T-helper 2 cell treated with Interferon-gamma antibody and Interleukin-4, amounts not matched to agents 100 ng/mL and 5 ng/mL, for 36 hours (primary cell): ENCODE measurements around the gene NUP214. TPM values are rescaled to one million over a fixed set of nuclear protein-coding genes. Genes with fewer than 3 reads are reported as not detected.
"Not testable (repeated sequence)": the region's sequence is repeated elsewhere in the genome, so short reads cannot be mapped to it uniquely, and the experiment has no call there.

ENCODE experiments used
- intact Hi-C: fragments of 100-400 bp; cut with micrococcal nuclease; formaldehyde crosslinking; loops from one replicate; pipeline ENCODE4 v1.15.1; 2023
- total RNA-seq: library from RNA; stranded (reverse); gene quantifications from 2 replicates; pipeline ENCODE4 v1.2.3, GENCODE V29; 2022

The NUP214 gene
- total RNA-seq, 1 donor from 2014 or later = 80.3 TPM

DNA sequence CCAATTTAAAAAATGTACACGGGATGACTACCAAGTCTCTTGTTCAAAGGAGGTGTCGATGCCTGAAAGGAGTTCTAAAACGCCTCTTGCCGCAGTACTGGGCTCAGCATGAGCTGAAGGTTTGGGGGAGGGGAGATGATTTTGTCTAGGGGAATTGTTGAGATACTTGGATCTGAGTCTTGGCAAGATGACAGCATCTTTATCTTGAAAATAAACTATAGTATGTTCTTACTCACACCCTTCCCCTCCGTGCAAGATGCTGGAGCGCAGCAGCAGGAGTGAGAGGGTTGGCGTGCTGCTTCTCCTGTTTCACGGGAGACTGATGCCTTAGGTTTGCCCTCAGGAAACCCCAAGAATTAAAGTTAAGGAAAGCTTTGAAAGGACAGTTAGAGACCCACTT lies 103.6 kb downstream of the NUP214 start:
- intact Hi-C loops = no loop called here

DNA sequence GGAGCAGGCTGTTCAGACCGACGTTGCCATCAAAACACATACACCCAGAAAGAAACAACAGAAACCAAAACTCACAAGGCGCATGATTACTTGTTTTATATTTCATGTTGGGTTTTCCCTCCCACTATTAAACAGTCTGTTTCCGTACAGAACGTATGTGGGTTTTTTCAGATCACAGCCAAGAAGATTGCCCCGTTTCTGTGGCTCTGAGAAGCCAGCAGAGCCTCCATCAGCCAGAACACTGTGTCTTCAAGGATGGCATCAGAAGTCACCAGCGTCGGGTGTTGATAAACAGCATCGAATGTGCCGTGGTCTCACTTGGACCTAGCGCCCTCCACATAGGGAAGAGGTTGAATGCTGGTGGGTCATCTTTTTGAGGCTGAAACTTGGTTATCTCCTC lies 108.2 kb downstream of the NUP214 start:
- intact Hi-C loops = no loop called here

DNA sequence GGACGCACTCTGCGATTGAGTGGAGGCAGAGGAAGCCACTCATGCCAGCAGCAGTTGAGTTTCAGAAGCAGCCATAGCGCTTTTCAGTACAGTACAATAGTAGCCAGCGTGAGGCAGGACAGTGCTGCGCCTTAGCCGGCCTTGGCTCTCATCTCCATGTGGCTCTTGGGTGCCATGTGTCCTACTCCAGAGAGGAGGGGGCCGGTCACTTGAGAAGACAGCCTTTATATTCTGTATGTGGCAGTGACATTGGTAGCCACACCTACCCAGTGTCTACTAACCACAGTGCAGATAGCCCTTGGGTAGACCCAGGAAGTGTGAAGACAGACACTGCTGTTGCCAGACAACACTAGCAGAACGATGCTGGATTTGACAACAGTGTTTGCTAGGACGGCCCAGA lies 108.6 kb downstream of the NUP214 start:
- intact Hi-C loops = no loop called here

DNA sequence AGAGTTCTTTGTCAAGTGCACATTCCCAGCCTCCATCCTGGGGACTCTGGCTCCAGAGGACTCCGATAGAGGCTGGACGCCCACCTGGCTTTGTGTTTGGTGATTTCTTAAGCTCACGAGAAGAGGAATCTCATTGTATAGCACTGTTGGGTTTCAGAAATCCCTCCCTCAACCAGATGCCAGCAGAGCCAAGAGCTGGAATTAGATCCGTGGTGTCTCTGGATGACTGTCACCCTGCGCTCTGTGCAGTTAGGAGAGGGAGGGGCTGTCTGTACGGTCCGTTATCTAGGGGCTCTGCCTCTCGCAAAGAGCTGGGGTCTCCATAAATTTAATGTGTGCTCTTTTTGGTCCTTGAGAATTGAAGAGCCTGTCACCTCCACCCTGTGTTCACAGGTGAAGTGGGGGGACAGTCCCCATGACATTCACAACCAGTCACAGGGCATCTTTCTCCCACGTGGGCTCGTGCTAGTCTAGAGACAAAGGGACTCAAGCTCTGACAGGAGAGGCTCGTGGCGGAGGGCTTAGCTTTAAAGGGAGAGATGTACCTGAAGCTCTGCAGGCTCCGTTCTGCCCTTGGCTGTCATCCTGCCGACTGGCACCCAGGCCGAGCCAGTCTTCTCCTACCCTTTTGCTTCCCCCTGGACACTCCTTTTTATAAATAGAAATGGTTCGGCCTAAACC lies 109.6 kb downstream of the NUP214 start:
- intact Hi-C loops = no loop called here

DNA sequence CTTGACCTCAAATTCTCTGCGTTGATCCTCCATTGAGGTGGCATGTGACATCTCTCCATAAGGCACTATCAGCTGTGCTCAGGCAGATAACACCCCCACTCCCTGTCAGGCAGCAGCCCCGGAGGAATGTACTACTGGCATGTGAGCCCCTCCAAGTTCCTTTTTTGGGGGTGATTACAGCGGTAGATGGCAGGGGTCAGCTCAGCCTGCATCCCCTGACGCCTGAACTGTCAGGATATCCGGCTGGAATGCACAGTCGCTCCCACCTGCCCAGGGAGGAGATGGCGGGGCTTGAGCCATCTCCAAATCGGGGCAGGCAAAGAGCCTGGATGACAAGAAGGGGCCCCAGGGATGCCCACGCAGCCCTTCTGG lies 110.1 kb downstream of the NUP214 start:
- intact Hi-C loops = no loop called here

DNA sequence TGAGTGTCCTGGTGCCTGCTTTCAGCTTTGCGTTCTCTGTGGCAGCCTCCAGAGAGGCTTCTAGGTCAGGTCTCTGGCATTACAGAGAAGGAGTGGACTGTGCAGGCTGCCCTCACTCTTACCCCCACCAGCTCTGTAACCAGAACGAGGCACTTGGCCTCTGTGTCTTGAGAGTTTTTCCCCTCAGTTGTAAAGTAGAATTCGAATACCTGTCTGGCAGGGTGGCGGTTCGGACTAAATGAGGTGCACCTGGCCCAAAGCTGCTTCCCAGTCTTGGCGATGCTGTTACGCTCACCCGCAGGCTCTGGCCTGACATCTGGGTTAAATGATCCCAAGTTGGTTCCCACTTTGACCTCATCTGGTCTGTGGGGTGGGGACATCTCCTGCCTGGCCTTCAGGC lies 110.8 kb downstream of the NUP214 start:
- intact Hi-C loops = no loop called here

DNA sequence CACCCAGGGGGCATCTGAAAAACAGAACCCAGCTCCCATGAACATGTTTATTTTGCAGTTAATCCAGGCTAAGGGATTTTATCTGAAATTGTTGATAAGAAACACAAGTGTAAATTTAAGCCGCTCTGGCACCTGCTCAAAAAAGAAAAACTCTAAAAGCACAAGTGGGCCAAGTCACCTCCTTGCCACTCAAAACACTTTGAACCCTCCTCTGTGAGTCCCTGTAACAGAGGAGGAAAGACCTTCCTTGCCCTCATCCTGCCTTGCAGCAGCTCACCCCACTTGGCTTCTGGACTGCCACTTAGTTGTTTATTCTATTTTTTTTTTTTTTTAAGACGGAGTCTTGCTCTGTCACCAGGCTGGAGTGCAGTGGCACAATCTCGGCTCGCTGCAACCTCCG lies 111.4 kb downstream of the NUP214 start:
- intact Hi-C loops = no loop called here

DNA sequence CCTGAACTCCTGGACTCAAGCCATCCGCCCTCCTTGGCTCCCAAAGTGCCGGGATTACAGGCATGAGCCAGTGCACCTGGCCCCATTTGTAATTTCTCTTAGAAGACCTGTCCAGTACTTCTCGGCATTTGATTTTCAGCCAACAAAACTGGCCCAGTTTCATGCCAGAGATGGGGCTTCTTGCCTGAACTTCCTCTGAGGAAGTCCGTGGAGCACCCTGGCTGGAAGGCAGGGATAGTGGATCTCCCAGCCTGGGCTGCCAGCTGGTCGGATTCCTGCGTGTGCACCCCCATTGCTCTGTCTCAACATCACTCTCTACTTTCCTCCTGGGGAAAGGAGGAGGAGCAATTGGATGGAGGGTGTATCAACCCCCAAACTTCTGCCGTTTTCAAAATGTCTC lies 111.9 kb downstream of the NUP214 start:
- intact Hi-C loops = no loop called here

DNA sequence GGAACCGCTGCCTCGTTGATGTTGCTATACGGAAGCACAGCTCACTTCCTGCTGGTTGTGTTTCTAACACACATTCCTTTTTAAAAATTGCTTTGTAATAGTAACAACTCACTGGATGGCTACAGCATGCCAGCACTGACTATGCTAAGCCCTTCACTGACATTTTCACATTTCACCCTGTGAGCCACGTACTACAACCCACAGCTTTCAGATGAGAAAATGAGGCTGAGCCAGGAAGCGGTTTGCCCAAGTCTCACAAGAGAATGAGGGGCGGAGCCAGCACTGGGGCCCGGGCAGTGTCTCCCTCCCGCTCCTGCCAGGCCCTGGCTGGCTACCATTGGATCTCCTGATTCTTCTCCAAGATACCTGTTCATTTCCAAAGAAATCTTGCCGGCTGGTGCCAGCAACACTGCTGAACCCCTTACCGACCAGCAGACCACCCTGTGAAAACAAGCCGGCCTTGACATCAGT lies 112.6 kb downstream of the NUP214 start:
- intact Hi-C loops = loop anchor here (1.0 kb wide), 3 partner anchors 14 to 40 kb away; no protein-coding TSS in a partner anchor

DNA sequence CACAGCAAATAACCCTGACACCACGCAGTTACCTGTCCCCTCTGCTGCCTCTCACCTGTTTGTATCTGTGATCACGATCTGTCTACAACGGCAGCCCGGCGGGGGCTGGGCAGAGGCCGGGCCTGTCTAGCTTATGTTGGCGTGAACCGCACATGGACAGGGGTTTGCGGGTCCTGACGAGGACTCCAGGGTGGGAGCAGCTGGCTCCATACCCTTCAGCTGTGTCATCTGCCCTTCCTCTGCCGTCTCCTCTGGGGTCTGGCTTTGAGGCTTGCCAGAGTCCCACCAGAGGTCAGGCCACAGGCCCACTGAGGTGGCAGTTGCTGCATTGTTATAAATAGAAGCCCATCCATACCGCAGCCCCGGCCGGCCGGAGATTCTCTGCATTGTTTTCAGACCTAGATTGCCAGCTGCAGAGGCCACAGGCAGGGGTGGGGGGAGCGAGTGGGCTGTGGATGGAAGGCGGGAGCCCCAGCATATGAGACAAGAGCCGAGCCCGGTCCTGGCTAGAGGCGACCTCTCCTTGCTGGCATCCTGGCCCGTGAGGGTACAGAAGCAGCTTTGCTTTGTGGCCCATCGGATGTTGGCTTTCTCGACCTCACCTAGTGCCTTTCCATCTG lies 113.1 kb downstream of the NUP214 start:
- intact Hi-C loops = loop anchor here (1.0 kb wide), 3 partner anchors 14 to 40 kb away; no protein-coding TSS in a partner anchor

DNA sequence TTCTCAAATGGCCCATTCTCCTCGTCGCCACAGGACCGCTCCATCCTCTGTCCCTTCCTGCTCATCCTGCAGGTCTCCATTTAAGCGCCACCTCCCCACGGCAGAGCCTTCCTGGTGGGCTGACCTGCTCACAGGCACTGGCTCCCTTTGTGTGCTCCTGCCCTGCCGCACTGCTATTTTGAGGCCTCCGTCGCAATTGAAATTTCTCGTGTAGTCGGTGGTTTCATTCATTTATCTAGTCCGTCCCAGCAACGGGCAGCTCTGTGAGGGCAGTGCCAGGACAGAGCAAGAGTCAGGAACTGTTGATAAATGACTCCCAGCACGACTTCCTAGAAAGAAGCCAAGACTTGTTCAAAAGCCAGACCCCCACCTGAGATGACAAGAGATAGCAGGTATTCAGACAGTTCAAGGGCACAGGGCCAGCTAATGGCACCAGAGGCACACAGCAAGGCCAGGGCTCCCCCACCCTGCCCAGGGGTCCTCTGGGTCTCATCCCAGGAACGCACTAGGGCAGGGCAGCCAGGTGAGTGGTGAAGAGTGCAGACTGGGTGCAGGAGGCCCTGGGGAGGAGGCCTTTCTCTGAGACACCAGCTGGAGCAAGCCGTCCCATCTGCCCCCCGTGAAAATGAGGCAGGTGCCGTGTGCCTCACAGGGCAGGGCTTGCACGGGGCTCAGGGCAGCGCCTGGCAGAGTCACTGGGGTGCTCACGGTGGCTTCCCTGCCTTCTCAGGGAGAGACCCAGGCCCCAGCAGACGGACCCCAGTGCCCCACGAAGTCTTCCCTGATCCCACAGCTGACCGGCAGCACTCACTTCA lies 114.0 kb downstream of the NUP214 start:
- intact Hi-C loops = no loop called here

DNA sequence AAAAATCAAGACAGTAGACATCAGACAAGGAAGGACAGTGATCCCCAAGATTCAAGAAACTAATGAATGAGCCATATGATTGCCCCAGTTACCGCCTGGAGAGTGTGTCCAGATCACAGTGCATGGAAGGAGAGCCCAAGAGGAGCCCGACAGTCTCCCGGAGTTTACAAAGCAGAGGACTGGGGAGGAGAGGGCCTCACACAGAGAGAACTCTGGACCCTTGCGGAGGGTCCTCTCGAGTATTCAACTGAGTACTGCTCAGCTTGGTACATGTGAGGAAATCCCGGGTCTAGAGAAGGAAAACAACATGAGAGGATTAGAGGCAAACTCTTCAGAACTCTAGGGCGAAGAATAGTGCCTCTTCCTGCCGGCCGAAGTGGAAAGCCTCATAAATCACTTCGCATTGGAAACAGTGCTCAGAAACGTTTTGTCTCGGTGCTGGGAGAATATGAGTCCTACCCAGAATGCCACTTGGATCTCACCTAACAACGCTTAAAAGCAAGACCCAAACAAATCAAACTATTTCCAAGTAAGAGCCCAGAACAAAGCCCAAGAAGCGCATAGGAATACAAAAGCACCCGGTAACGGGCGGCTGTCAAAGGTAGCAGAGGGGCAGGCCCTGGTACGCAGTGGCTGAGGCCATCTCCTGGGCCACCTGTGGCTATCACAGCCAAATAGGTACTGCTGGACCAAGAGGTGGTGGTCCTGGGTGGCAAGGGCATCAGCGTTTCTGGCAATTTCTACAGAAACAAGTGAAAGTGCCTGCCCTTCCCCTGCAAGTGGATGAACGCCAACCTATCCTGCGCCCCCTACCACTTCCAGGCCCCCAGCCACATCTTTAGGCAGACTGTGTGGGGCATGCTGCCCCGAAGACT lies 114.9 kb downstream of the NUP214 start:
- intact Hi-C loops = no loop called here

DNA sequence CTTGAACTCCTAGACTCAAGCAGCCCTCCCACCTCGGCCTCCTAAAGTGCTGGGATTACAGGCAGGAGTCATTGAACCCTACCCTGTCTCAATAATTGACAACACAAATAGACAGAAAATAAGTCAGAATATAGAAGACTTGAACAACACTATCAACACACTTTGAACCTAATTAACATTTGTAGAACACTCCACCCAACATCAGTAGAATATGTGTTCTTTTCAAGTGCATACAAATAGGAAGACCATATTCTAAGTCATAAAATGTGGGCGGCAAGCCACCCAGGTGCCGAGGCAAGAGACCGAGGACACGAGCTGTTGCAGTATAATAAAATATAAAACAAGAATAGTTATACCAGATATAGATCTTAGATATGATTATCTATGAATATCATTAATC lies 118.9 kb downstream of the NUP214 start:
- intact Hi-C loops = not testable (repeated sequence)

DNA sequence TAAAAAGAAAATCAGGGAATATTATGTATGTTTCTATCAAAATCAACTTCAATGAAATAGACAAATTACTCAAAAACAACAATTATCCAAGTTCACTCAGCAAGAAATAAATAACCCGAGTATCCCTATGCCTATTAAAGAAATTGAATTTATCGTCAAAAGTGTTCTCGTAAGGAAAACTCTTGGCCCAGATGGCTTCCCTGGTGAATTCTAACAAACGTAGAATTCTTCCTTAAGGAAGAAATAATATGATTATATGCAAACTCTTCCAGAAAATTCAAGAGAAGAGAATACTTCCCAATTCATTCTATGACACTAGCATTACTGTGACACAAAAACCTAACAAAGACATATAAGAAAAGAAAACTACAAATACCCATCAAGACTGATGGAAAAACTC lies 121.2 kb downstream of the NUP214 start:
- intact Hi-C loops = no loop called here

DNA sequence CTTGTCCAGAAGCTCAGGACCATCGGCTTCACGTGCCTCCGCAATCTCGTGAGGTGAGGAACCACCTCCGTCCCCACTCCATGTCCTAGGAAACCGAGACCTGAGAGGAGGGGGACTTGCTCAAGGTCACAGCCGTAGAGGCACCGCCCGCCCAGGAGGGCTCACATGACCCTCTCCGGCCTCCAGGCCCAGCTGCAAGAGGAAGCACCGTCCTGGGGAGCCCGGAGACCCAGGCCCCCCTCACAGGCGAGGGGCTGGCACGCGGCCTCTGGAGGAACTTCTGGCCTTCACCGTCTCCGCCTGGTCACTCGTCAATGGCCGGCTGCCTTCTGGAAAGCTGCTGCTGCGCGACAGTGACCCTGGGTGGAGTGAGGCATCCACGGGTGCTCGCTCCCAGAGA lies 126.7 kb downstream of the NUP214 start:
- intact Hi-C loops = loop anchor here (1.0 kb wide), 2 partner anchors 14 to 74 kb away; no protein-coding TSS in a partner anchor

DNA sequence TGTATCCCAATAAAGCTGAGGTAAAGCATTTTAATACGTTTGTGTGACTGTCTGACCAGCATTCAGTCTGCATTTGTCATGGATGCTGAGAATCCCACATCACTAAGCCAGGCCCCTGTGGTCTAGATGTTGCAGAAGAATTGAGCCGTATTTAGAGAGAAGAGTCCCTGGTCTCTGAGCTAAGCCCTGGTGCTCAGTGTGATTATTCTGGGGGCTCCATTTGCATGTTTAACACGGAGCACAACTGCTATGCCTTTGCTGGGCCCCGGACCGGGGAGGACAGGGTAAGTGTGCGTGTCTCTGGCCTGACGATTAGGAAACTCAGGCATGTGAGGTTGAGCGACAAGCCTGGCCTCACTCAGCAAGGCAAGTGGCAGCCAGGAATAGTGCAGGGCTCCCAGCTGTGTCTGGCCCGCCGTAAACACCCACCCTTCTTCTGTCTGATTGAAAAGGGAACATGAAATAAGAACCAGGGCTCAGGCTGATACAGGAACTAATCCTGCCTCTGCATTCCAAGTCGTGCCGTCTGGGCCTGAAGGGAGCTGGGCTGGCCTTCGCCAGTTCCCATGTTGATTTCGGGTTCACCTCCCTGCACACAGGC lies 128.6 kb downstream of the NUP214 start:
- intact Hi-C loops = no loop called here

DNA sequence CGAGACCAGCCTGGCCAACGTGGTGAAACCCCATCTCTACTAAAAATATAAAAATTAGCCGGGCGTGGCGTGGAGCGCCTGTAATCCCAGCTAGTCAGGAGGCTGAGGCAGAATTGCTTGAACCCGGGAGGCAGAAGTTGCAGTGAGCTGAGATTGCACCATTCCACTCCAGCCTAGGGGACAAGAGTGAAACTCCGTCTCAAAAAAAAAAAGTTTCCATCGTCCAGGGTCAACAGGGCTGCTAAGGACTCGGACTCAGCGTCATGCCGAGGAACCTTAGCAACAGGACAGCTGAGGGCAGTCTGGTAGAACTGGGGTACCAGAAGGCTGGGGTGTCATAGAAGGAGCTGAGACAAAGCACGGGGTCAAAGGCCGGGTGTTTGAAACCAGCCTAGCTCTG lies 129.2 kb downstream of the NUP214 start:
- intact Hi-C loops = no loop called here

DNA sequence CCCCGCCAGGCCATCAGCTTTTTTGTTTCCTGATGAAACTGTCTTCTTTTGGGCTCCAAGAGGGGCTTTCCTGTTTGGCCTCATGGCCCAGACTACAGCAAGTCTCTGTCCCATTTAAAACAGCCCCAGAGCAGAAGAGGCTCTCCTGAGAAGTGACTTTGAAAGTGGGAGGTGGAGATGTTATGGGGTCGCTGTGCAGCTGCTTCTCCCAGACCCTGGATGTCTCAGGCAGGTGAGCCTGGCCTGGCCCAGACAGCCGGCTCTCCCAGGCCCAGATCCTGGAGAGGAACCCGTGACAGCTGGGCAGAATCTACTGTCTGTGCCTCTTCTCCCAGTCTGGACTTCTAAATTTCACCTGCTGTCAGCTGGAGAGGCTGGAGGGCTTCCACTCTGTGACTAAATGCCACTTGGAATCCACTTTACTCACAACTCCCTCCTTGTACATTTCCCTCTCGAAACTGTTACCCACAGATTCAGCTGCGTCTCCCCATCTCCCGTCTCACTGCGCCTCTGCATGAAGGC lies 130.4 kb downstream of the NUP214 start:
- intact Hi-C loops = loop anchor here (1.0 to 2.0 kb wide), 4 partner anchors 14 to 143 kb away; no protein-coding TSS in a partner anchor

DNA sequence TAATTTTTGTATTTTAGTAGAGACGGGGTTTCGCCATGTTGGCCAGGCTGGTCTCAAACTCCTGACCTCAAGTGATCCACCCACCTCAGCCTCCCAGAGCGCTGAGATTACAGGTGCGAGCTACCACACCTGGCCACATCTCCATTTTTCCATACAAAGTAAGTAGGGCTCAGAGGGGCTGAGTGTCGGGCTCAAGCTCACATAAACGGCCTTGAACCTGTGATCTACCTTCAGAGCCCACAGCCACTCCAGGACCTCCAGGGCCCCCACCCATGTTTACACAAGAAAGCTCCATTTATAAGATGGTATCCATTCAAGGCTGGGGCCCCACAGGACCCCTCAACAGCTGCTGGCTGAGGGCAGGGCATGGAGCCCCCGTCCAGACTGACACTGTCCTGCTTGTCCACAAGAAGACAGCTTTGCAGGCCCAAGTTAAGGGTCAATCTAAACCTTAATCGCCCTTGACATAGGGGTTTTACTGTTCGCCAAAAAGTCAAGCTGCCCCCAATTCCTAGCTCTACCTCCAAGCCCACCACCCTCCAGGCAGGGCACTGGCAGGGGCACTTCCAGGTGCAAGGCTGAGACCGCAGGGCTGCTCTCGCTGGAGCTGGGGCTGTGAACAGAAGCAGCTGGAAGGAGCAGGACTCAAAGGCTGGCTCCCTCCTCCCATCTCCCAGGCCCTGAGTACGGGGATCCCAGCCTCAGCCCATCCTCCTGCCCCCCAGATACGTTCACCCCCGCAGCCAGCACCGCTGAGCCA lies 132.1 kb downstream of the NUP214 start:
- intact Hi-C loops = loop anchor here (2.0 kb wide), 1 partner anchor 141 kb away; no protein-coding TSS in a partner anchor

DNA sequence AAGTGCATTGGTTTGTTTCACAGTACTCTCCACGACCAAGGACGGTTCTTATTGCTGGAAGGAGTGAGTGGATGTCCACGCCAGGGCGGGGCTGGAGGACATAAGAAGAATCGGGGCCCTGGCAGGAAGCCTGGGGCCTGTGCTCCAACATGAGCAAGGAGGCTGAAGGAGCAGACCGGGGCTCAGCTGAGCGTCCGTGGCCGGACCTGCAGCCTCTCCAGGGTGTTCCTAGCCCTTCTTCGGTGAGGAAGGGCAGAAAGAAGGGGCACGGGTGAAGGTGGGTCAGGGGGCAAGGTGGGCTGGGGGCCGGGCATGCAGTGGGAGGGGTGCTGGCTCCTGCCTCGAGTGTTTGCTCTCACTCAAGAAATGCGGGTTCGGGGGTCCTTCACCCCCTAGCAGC lies 132.8 kb downstream of the NUP214 start:
- intact Hi-C loops = no loop called here
